GM21528 (cell line): ENCODE results near the gene ZNF544.
A peak's percentile ranks its signal among the peaks of the same experiment; 100 is the strongest.
"Not testable (repeated sequence)": the region's sequence is repeated elsewhere in the genome, so short reads cannot be mapped to it uniquely, and the experiment has no call there.

Source experiments
- ATAC-seq: cut with Tn5 transposase; IDR thresholded peaks from one replicate; pipeline ENCODE4 v1.9.1; 2021; ENCODE audit warnings: mild to moderate bottlenecking, moderate library complexity; ENCODE audit not compliant: unreplicated experiment, low FRiP score

ZNF544 gene

GRCh38 chr19:58248886-58249285 lies 20.2 kb downstream of the ZNF544 start:
- ATAC-seq: no peak

- no peak for ATAC-seq
Observed at GRCh38 chr19:58252102-58252685, 23.5 kb downstream of the ZNF544 start.

DNA sequence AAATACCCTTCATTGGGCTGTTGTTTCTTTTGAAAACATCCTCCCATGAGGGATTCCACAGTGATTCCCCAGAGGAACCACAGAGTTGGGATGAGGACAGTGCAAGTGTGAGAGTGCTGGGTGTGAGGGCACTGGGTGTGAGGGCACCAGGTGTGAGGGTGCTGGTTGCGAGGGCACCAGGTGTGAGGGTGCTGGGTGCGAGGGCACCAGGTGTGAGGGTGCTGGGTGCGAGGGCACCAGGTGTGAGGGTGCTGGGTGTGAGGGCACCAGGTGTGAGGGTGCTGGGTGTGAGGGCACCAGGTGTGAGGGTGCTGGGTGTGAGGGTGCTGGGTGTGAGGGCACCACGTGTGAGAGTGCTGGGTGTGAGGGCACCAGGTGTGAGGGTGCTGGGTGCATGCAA lies 29.5 kb downstream of the ZNF544 start:
- not testable (repeated sequence) for ATAC-seq

- ATAC-seq: no peak
Observed at GRCh38 chr19:58261600-58261967, 32.9 kb downstream of the ZNF544 start.

- ATAC-seq: no peak
Observed at GRCh38 chr19:58261968-58262921, 33.5 kb downstream of the ZNF544 start.

DNA sequence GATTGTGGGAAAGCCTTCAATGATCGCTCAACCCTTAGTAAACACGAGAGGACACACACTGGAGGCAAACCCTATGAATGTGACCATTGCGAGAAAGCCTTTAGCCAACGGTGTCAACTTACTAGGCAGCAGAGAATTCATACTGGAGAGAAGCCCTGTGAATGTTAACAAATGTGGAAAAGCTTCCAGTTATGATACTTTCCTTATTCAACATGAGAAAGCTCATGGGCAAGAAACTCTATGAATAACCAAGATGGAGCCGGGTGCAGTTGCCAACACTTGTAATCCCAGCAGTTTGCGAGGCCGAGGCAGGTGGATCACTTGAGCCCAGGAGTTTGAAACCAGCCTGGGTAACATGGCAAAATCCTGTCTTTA lies 34.2 kb downstream of the ZNF544 start:
- ATAC-seq: no peak

DNA sequence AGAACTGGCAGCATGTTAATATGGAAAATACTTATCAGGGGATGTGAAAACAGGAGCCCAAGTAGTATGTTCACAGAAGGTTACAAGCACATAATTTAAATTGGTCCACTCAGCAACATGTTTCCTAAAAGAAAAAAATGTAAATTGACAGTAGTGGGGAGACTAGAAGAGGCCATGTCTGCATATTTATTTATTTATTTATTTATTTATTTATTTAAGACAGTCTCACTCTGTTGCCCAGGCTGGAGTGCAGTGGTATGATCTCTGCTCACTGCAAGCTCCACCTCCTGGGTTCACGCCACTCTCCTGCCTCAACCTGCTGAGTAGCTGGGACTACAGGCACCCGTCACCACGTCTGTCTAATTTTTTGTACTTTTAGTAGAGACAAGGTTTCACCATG lies 36.4 kb downstream of the ZNF544 start:
- ATAC-seq: no peak

DNA sequence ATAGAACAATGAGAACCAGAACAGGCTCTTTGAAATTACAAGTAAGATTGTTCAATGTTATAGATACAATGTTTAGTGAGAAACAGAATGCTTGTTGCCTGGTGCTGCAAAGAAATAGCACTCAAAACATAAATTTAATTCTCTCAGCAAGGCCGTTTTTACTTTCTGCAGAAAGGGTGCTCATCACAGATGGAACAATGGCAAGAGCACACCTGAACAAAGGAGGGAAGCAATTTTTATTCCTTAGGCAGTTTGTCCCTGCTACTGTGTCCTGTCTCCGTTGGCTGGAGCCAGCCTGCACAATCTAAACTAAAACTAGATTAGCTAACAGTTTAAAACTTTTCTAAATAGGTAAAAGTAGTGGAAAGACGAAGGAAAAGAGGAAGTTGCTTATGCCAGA lies 39.6 kb downstream of the ZNF544 start:
- ATAC-seq: no peak

DNA sequence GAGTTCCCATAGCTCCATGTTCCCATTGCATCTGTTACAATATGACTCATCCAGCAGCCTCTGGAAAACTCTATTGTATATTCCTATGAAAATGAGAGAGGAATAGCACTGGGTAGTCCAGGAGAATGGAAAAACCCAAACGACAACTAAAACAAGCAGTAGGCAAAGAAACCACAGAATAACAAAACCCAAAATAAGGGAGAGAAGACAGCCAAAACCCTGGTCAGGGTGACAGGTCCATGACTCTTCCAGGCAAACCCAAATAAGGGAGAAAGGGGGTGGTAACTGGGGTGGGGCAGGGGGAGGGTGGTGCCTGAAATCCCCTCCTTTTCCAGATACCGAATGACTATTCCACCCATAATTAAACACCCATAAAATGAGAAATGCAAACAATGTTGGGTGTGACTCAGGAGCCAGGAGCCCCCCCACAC lies 46.1 kb downstream of the ZNF544 start:
- no peak for ATAC-seq

DNA sequence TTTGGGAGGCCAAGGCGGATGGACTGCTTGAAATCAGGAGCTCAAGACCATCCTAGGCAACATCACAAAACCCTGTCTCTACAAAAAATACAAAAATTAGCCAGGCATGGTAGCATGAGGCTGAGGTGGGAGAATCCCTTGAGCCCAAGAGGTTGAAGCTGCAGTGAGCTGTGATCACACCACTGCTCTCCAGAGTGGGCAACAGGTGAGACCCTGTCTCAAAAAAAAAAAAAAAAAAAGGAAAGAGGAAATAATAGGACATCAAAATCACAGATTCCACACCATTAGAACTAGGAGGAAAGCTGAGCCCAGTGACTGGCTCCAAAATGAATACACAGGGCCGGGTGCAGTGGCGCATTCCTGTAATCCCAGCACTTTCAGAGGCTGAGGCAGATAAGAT lies 46.9 kb downstream of the ZNF544 start:
- no peak for ATAC-seq

- ATAC-seq: no peak
Observed at GRCh38 chr19:58277197-58277596, 48.5 kb downstream of the ZNF544 start.

- ATAC-seq: no peak
Observed at GRCh38 chr19:58277748-58278540, 49.2 kb downstream of the ZNF544 start.

DNA sequence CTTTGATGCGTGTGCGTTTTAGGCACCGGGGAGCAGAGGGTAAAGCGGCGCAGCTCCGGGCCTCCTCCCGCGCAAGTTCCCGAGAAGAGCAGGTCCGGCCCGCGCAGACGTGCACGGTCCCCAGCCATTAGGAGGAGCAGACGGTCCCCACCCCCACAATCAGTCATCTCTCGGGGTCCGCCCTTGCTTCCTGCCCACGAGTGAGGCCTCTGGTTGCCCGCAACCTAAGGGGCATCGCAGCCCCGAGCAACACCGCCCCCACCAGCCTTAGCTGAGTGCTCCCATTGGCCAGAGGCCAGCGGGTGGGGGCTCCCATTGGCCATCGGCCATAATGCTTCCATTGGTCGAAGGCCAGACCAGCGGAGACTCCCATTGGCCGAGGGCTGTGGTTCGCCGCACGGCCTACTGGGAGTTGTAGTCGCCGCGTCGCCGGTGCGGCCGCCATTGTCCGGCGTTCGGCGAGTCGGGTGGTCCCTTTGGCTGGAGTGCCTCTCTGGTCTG lies 49.9 kb downstream of the ZNF544 start, which contains the start of gene ZNF8:
TSS of gene ZNF8 (plus strand) at position 415 of the 501 bp plus-strand sequence. CDS start 127 bp downstream, outside the sequence.
- ATAC-seq: peak; percentile 91

- ATAC-seq: peak; percentile 41
Observed at GRCh38 chr19:58279042-58279924, 50.6 kb downstream of the ZNF544 start.

DNA sequence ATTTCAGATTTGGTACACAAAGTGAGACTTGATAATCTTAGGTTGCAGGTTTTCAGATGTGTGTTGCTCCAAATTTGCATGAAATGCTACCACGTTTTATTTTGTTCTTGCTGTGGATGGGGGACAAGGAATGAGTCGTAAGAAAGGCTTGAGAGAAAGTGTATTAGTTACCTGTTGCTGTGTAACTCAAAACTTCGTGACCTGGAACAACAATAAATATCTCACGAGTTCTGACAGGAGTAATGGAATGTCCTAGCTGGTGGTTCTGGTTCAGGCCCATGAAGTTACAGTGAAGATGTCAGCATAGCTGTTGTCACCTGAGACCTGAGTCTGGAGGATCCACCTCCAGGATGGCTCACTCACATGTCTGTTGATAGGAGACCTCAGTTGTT lies 51.2 kb downstream of the ZNF544 start:
- ATAC-seq: no peak

- ATAC-seq: no peak
Observed at GRCh38 chr19:58284199-58284598, 55.5 kb downstream of the ZNF544 start.

DNA sequence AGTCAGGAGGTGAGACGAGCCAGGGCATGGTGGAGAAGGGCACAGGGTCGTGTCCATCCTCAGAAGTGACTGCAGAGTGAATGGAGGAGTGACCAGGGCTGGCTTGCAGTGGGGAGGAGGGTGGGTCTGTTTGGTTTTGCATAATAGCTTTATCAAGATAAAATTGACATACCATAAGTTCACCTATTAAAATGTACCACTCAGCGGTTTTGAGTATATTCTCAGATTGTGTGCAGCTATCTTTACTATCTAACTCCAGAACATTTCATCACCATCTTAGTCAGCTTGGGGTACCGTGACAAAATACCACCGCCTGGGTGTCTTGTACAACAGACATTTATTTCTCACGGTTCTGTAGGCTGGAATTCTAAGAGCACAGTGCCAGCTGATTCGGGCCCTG lies 63.2 kb downstream of the ZNF544 start:
- ATAC-seq: no peak

- no peak for ATAC-seq
Observed at GRCh38 chr19:58294743-58295374, 66.1 kb downstream of the ZNF544 start.

DNA sequence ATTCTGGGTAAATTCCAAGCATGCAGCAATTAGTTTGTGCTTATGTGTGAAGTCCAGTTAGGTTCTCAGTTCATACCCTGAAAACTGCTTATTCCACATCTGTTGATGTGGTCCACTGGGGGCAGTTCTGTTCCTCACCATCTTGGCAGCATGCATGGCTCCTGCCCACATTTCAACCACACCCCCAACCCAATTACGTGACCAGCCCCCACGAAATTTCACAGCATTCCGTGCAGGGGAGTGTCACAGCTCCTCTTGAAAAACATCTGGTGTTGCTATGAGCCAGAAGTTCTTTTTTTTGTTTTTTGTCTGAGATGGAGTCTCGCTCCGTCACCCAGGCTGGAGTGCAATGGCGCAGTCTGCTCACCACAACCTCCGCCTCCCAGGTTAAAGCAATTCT lies 67.4 kb downstream of the ZNF544 start:
- ATAC-seq: no peak
